Uterus (tissue), 2 donors: Measurements from ENCODE around the gene GABRB3.

Source experiments
- POLR2A ChIP-seq, 2 donors: fragments of 450-650 bp; IDR thresholded peaks; one replicate each; pipeline ENCODE4 v1.6.1; 2016; ENCODE audit warnings: antibody characterized with exemption in 2 of 2, mild to moderate bottlenecking in 1 of 2, moderate library complexity in 1 of 2
- TF ChIP-seq, protein P1 (sequence below), 4 experiments: fragments of 200-600 bp in 2 of 4; fragments of 450-650 bp in 2 of 4; sonication (generic) in 2 of 4; IDR thresholded peaks; one replicate each; pipeline ENCODE4 v1.5.1; 2016 to 2019; ENCODE audit warnings: antibody characterized with exemption in 4 of 4, mild to moderate bottlenecking in 2 of 4, moderate library complexity in 1 of 4

DNA sequence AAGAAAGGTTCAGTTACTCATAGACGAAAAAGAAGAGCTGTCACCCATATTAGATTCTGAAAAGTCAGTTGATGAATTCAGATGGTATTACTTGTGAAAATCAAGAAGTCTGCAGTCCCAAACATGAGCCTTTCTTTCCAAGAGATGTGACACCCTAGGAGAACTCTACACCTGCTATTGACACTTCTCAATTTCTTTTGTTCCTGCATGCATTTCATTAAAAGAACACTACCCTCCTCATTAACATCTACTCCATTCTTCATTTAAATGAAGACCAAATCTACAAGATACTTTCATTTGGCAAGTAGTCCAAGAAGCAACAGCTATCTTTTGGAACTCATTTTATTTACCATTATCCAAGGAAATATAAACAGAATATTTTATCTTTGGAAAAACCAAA is 6.6 kb downstream of the GABRB3 start:
- TF ChIP-seq, protein P1, sequence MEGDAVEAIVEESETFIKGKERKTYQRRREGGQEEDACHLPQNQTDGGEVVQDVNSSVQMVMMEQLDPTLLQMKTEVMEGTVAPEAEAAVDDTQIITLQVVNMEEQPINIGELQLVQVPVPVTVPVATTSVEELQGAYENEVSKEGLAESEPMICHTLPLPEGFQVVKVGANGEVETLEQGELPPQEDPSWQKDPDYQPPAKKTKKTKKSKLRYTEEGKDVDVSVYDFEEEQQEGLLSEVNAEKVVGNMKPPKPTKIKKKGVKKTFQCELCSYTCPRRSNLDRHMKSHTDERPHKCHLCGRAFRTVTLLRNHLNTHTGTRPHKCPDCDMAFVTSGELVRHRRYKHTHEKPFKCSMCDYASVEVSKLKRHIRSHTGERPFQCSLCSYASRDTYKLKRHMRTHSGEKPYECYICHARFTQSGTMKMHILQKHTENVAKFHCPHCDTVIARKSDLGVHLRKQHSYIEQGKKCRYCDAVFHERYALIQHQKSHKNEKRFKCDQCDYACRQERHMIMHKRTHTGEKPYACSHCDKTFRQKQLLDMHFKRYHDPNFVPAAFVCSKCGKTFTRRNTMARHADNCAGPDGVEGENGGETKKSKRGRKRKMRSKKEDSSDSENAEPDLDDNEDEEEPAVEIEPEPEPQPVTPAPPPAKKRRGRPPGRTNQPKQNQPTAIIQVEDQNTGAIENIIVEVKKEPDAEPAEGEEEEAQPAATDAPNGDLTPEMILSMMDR (IDR thresholded peaks at IDR 0.05), result no peak
- TF ChIP-seq POLR2A (IDR thresholded peaks at IDR 0.05), result no peak
